Fibroblast of mammary gland (primary cell): ENCODE measurements around the gene MIX23.

ENCODE experiments used
- DNase-seq: peaks from one replicate; pipeline ENCODE4 v3.0.0-alpha.2; 2010; ENCODE audit warnings: low read depth
- H3K4me3 ChIP-seq: 2 replicates; pipeline ENCODE4 v1.5.1; 2011; ENCODE audit warnings: low read depth, mild to moderate bottlenecking, low read length, moderate library complexity; ENCODE audit not compliant: control insufficient read depth
- CTCF ChIP-seq: conservative IDR thresholded peaks from 2 replicates; pipeline ENCODE4 v1.5.1; 2011; ENCODE audit warnings: low read depth, low read length, inconsistent platforms; ENCODE audit not compliant: control insufficient read depth, insufficient read depth

MIX23 gene

GRCh38 chr3:122395582-122395981 is 12.6 kb upstream of the MIX23 start:
- H3K4me3 ChIP-seq, result no peak overlapping the region
- peak; percentile 27 for DNase-seq
- no peak for TF ChIP-seq CTCF

- no peak for TF ChIP-seq CTCF
- H3K4me3 ChIP-seq, result no peak overlapping the region
- DNase-seq, result no peak
These were observed 11.1 kb upstream of the MIX23 start for GRCh38 chr3:122394173-122394572.

GRCh38 chr3:122392868-122393844 is 10.1 kb upstream of the MIX23 start:
- peak; percentile 64 for DNase-seq
- peak; percentile 79 for TF ChIP-seq CTCF
- no peak overlapping the region for H3K4me3 ChIP-seq

- DNase-seq, result no peak
- H3K4me3 ChIP-seq, result no peak overlapping the region
- TF ChIP-seq CTCF, result no peak
These were observed 8.8 kb upstream of the MIX23 start for GRCh38 chr3:122391681-122392446.

GRCh38 chr3:122390665-122391064 is 7.6 kb upstream of the MIX23 start:
- H3K4me3 ChIP-seq, result no peak overlapping the region
- TF ChIP-seq CTCF, result no peak
- DNase-seq, result no peak

GRCh38 chr3:122389892-122390291 is 6.9 kb upstream of the MIX23 start:
- no peak for DNase-seq
- no peak for TF ChIP-seq CTCF
- H3K4me3 ChIP-seq, result no peak overlapping the region
